DMS79 treated with DMSO at 0.1 percent for 48 hours (cell line): ENCODE data around the gene CLSTN1.

Experiments used
- DNase-seq: peaks from one replicate; lab custom pipeline; 2025; lab: John Stamatoyannopoulos, UW

The CLSTN1 gene

GRCh38 chr1:9730096-9730901, 93.5 kb downstream of the CLSTN1 start:
- DNase-seq: no peak

GRCh38 chr1:9729523-9729922, 94.2 kb downstream of the CLSTN1 start:
- no peak for DNase-seq

GRCh38 chr1:9728451-9729295, 95.1 kb downstream of the CLSTN1 start:
- DNase-seq: no peak

GRCh38 chr1:9726905-9727595, 96.7 kb downstream of the CLSTN1 start:
- no peak for DNase-seq

GRCh38 chr1:9726406-9726805, 97.4 kb downstream of the CLSTN1 start:
- no peak for DNase-seq

GRCh38 chr1:9724706-9725476, 98.9 kb downstream of the CLSTN1 start:
- DNase-seq: peak; percentile 6

- DNase-seq: no peak
These were observed 99.8 kb downstream of the CLSTN1 start for GRCh38 chr1:9723926-9724325.

- no peak for DNase-seq
These were observed 100.5 kb downstream of the CLSTN1 start for GRCh38 chr1:9723068-9723805.

- DNase-seq: no peak
These were observed 101.4 kb downstream of the CLSTN1 start for GRCh38 chr1:9722378-9722749.

- no peak for DNase-seq
These were observed 102.0 kb downstream of the CLSTN1 start for GRCh38 chr1:9721606-9722377.

GRCh38 chr1:9720785-9721605, 102.8 kb downstream of the CLSTN1 start:
- no peak for DNase-seq

GRCh38 chr1:9719978-9720722, 103.6 kb downstream of the CLSTN1 start:
- DNase-seq: no peak

GRCh38 chr1:9718006-9718680, 105.6 kb downstream of the CLSTN1 start:
- DNase-seq: no peak

- no peak for DNase-seq
These were observed 106.4 kb downstream of the CLSTN1 start for GRCh38 chr1:9717193-9718005.

GRCh38 chr1:9716404-9717192, 107.2 kb downstream of the CLSTN1 start:
- DNase-seq: no peak

- no peak for DNase-seq
These were observed 108.1 kb downstream of the CLSTN1 start for GRCh38 chr1:9715536-9716226.
